ENCODE data around the gene MINK1.
A peak's percentile ranks its signal among the peaks of the same experiment; 100 is the strongest.

The MINK1 gene

DNA sequence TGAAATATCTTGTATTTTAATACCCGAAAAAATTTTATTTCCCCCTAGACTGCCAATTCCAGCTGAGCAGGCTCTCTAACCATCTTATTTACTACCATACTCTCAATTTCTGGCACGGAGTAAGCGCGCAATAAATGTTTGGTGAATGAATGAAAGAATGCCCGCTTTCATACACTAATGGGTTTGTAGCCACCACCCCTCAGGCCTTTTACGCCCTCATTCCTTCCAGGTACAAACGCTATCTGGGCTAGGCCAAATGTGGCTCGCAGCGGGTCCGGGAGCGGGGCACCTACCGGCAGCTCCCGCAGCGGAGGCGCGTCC, 26.7 kb upstream of the MINK1 start:
- peaks cover 22% of the 10 kb centered on the region for H3K36me3 ChIP-seq (ENCODE audit: low read depth)
- peak; percentile 9 for ATAC-seq (ENCODE audit: low read depth)
- no peaks in the 10 kb centered on the region for H3K27me3 ChIP-seq (ENCODE audit: insufficient read depth, poor library complexity, severe bottlenecking)
- H3K9me3 ChIP-seq (ENCODE audit: severe bottlenecking), result no peaks in the 10 kb centered on the region
- no peak for DNase-seq (ENCODE audit: low spot score)
- peak overlapping the region; percentile 32 for H3K27ac ChIP-seq (ENCODE audit: poor library complexity, severe bottlenecking)
- peaks cover 4% of the 10 kb centered on the region for H3K4me1 ChIP-seq (ENCODE audit: insufficient read depth, poor library complexity, severe bottlenecking)
- peak overlapping the region; percentile 97 for H3K4me3 ChIP-seq (ENCODE audit: severe bottlenecking)
- no peak for TF ChIP-seq CTCF (IDR thresholded peaks at IDR 0.05; ENCODE audit: poor library complexity, severe bottlenecking)

- ATAC-seq (ENCODE audit: low read depth), result peak; percentile 96
- Histone ChIP-seq H3K4me3 (ENCODE audit: severe bottlenecking) (peak within 1 kb of the TSS; percentile 97), H3K36me3 (ENCODE audit: low read depth) (peaks cover 22% of the 10 kb centered on the region), H3K27ac (ENCODE audit: poor library complexity, severe bottlenecking) (peak within 1 kb of the TSS; percentile 32), H3K27me3 (ENCODE audit: insufficient read depth, poor library complexity, severe bottlenecking) (no peaks in the 10 kb centered on the region), H3K9me3 (ENCODE audit: severe bottlenecking) (no peaks in the 10 kb centered on the region), H3K4me1 (ENCODE audit: insufficient read depth, poor library complexity, severe bottlenecking) (peaks cover 4% of the 10 kb centered on the region)
- TF ChIP-seq CTCF (IDR thresholded peaks at IDR 0.05; ENCODE audit: poor library complexity, severe bottlenecking), result no peak
- DNase-seq (ENCODE audit: low spot score), result peak; percentile 82
Observed at GRCh38 chr17:4806777-4807604, 26.1 kb upstream of the MINK1 start, which contains the start of gene PLD2. Gene PLD2 (plus strand): TSS chr17:4807152. CDS start chr17:4807773, 621 bp downstream.

DNA sequence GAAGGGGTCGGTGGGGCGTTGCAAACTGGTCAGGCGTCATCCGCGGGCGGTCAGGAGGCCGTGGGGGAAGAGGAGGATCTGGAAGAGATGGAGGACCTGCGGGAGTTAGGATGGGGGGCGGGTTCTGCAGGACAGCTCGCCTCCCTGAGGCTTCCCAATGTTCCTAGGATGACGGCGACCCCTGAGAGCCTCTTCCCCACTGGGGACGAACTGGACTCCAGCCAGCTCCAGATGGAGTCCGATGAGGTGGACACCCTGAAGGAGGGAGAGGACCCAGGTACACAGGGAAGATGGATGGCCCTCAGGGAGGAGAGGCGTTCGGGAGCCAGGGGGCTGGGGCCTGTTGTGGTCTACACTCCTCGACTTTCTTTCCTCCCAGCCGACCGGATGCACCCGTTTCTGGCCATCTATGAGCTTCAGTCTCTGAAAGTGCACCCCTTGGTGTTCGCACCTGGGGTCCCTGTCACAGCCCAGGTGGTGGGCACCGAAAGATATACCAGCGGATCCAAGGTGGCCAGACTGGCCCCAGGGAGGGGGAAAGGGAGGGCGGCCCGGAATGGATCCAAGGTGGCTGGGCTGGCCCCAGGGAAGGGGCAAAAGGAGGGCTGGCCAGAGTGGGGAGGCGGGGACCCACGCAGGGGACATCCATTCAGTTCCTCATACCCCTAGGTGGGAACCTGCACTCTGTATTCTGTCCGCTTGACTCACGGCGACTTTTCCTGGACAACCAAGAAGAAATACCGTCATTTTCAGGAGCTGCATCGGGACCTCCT, 25.3 kb upstream of the MINK1 start:
- Histone ChIP-seq H3K9me3 (ENCODE audit: severe bottlenecking) (no peaks in the 10 kb centered on the region), H3K27ac (ENCODE audit: poor library complexity, severe bottlenecking) (peak overlapping the region; percentile 32), H3K4me3 (ENCODE audit: severe bottlenecking) (peak overlapping the region; percentile 97), H3K4me1 (ENCODE audit: insufficient read depth, poor library complexity, severe bottlenecking) (peaks cover 4% of the 10 kb centered on the region), H3K36me3 (ENCODE audit: low read depth) (peaks cover 22% of the 10 kb centered on the region), H3K27me3 (ENCODE audit: insufficient read depth, poor library complexity, severe bottlenecking) (no peaks in the 10 kb centered on the region)
- TF ChIP-seq CTCF (IDR thresholded peaks at IDR 0.05; ENCODE audit: poor library complexity, severe bottlenecking), result no peak
- ATAC-seq (ENCODE audit: low read depth), result no peak
- DNase-seq (ENCODE audit: low spot score), result no peak

GRCh38 chr17:4808378-4808767, 24.8 kb upstream of the MINK1 start:
- Histone ChIP-seq H3K4me1 (ENCODE audit: insufficient read depth, poor library complexity, severe bottlenecking) (peaks cover 4% of the 10 kb centered on the region), H3K27me3 (ENCODE audit: insufficient read depth, poor library complexity, severe bottlenecking) (no peaks in the 10 kb centered on the region), H3K9me3 (ENCODE audit: severe bottlenecking) (no peaks in the 10 kb centered on the region), H3K36me3 (ENCODE audit: low read depth) (peaks cover 22% of the 10 kb centered on the region), H3K4me3 (ENCODE audit: severe bottlenecking) (no peak overlapping the region), H3K27ac (ENCODE audit: poor library complexity, severe bottlenecking) (no peak overlapping the region)
- no peak for TF ChIP-seq CTCF (IDR thresholded peaks at IDR 0.05; ENCODE audit: poor library complexity, severe bottlenecking)
- ATAC-seq (ENCODE audit: low read depth) (no peak), DNase-seq (ENCODE audit: low spot score) (no peak)
